SW 1271 (cell line): ENCODE measurements around the gene CNMD.
"Not testable (repeated sequence)": the region's sequence is repeated elsewhere in the genome, so short reads cannot be mapped to it uniquely, and the experiment has no call there.

Experiments used
- DNase-seq, 2 experiments: peaks; one replicate each; lab custom pipeline; 2025; lab: John Stamatoyannopoulos, UW

The CNMD gene

GRCh38 chr13:52744842-52745375, 5.3 kb upstream of the CNMD start:
- DNase-seq = no peak

GRCh38 chr13:52743988-52744387, 4.4 kb upstream of the CNMD start:
- DNase-seq = no peak

- no peak for DNase-seq
Observed at GRCh38 chr13:52743569-52743968, 3.9 kb upstream of the CNMD start.

- no peak for DNase-seq
Observed at GRCh38 chr13:52738719-52739467, 727 bp downstream of the CNMD start.

- DNase-seq = no peak
Observed at GRCh38 chr13:52737965-52738364, 1.7 kb downstream of the CNMD start.

- DNase-seq = no peak
Observed at GRCh38 chr13:52737451-52737850, 2.2 kb downstream of the CNMD start.

GRCh38 chr13:52736891-52737290, 2.7 kb downstream of the CNMD start:
- no peak for DNase-seq

GRCh38 chr13:52734075-52734623, 5.5 kb downstream of the CNMD start:
- no peak for DNase-seq

- no peak for DNase-seq
Observed at GRCh38 chr13:52726258-52726657, 13.4 kb downstream of the CNMD start.

GRCh38 chr13:52725302-52725701, 14.3 kb downstream of the CNMD start:
- DNase-seq = no peak

- DNase-seq = no peak
Observed at GRCh38 chr13:52723181-52723580, 16.4 kb downstream of the CNMD start.

- not testable (repeated sequence) for DNase-seq
Observed at GRCh38 chr13:52721356-52721755, 18.3 kb downstream of the CNMD start.

GRCh38 chr13:52720904-52721303, 18.7 kb downstream of the CNMD start:
- DNase-seq = not testable (repeated sequence)

GRCh38 chr13:52713894-52714293, 25.7 kb downstream of the CNMD start:
- no peak for DNase-seq

GRCh38 chr13:52712385-52712784, 27.2 kb downstream of the CNMD start:
- no peak for DNase-seq

- no peak for DNase-seq
Observed at GRCh38 chr13:52711286-52711685, 28.3 kb downstream of the CNMD start.

GRCh38 chr13:52708266-52708665, 31.4 kb downstream of the CNMD start:
- not testable (repeated sequence) for DNase-seq

- DNase-seq = no peak
Observed at GRCh38 chr13:52707375-52707774, 32.2 kb downstream of the CNMD start.

GRCh38 chr13:52706081-52706480, 33.5 kb downstream of the CNMD start:
- no peak for DNase-seq

GRCh38 chr13:52703482-52703881, 36.1 kb downstream of the CNMD start:
- DNase-seq = no peak

- DNase-seq = no peak
Observed at GRCh38 chr13:52701728-52702465, 37.7 kb downstream of the CNMD start.

GRCh38 chr13:52696566-52696965, 43.1 kb downstream of the CNMD start:
- DNase-seq = no peak

GRCh38 chr13:52695856-52696255, 43.8 kb downstream of the CNMD start:
- DNase-seq = no peak
